Activated naive CD8-positive, alpha-beta T cell treated with anti-CD3 and anti-CD28 coated beads for 36 hours (primary cell): ENCODE data around the gene MYH14. TPM values are rescaled to one million over a fixed set of nuclear protein-coding genes. Genes with fewer than 3 reads are reported as not detected.
"Not testable (repeated sequence)": the region's sequence is repeated elsewhere in the genome, so short reads cannot be mapped to it uniquely, and the experiment has no call there.

Source experiments
- DNase-seq: peaks from one replicate; pipeline ENCODE4 v3.0.0; 2021
- H3K27ac Mint-ChIP-seq: one replicate; pipeline ENCODE4 v1.8.0; 2022; ENCODE audit warnings: mild to moderate bottlenecking, moderate library complexity, mixed read lengths
- H3K27me3 Mint-ChIP-seq: one replicate; pipeline ENCODE4 v1.8.0; 2022; ENCODE audit warnings: mild to moderate bottlenecking, mixed read lengths
- H3K36me3 Mint-ChIP-seq: one replicate; pipeline ENCODE4 v1.8.0; 2021; ENCODE audit warnings: mild to moderate bottlenecking, mixed read lengths
- H3K4me1 Mint-ChIP-seq: one replicate; pipeline ENCODE4 v1.8.0; 2021; ENCODE audit warnings: mixed read lengths
- H3K4me3 Mint-ChIP-seq: one replicate; pipeline ENCODE4 v1.8.0; 2022; ENCODE audit warnings: mild to moderate bottlenecking, moderate library complexity, mixed read lengths
- H3K9me3 Mint-ChIP-seq: one replicate; pipeline ENCODE4 v1.8.0; 2022; ENCODE audit warnings: mixed read lengths
- total RNA-seq, 2 experiments: library from RNA; stranded (reverse); gene quantifications; one replicate each; pipeline ENCODE4 v1.2.3, GENCODE V29; 2021

The MYH14 gene
- total RNA-seq, 2 experiments from 2014 or later, result not detected

- H3K27ac Mint-ChIP-seq, H3K4me1 Mint-ChIP-seq, H3K4me3 Mint-ChIP-seq, H3K36me3 Mint-ChIP-seq, DNase-seq, H3K9me3 Mint-ChIP-seq: not testable (repeated sequence)
- peaks cover 27% of the 10 kb centered on the region for H3K27me3 Mint-ChIP-seq
Measured at GRCh38 chr19:50228153-50228552, 24.7 kb downstream of the MYH14 start.

GRCh38 chr19:50230379-50231351, 27.2 kb downstream of the MYH14 start:
- no peak overlapping the region for H3K4me3 Mint-ChIP-seq
- DNase-seq, result no peak
- H3K4me1 Mint-ChIP-seq, result no peaks in the 10 kb centered on the region
- no peaks in the 10 kb centered on the region for H3K36me3 Mint-ChIP-seq
- no peaks in the 10 kb centered on the region for H3K9me3 Mint-ChIP-seq
- no peak overlapping the region for H3K27ac Mint-ChIP-seq
- peaks cover 20% of the 10 kb centered on the region for H3K27me3 Mint-ChIP-seq

- not testable (repeated sequence) for H3K4me1 Mint-ChIP-seq, H3K36me3 Mint-ChIP-seq, H3K27ac Mint-ChIP-seq
Measured at GRCh38 chr19:50231417-50231816, 28.0 kb downstream of the MYH14 start.

GRCh38 chr19:50231821-50232220, 28.4 kb downstream of the MYH14 start:
- DNase-seq, result no peak
- Mint-ChIP-seq H3K36me3 (no peaks in the 10 kb centered on the region), H3K27ac (no peak overlapping the region), H3K4me3 (no peak overlapping the region), H3K4me1 (no peaks in the 10 kb centered on the region), H3K9me3 (no peaks in the 10 kb centered on the region), H3K27me3 (peaks cover 26% of the 10 kb centered on the region)

More at GRCh38 chr19:50231417-50231816, 28.0 kb downstream of the MYH14 start:
- H3K4me3 Mint-ChIP-seq, DNase-seq, H3K9me3 Mint-ChIP-seq: not testable (repeated sequence)
- peaks cover 25% of the 10 kb centered on the region for H3K27me3 Mint-ChIP-seq

- H3K36me3 Mint-ChIP-seq, result no peaks in the 10 kb centered on the region
- DNase-seq, result no peak
- H3K4me3 Mint-ChIP-seq, result no peak overlapping the region
- no peak overlapping the region for H3K27ac Mint-ChIP-seq
- no peaks in the 10 kb centered on the region for H3K9me3 Mint-ChIP-seq
- peaks cover 34% of the 10 kb centered on the region for H3K27me3 Mint-ChIP-seq
- H3K4me1 Mint-ChIP-seq, result no peaks in the 10 kb centered on the region
Measured at GRCh38 chr19:50232600-50232999, 29.2 kb downstream of the MYH14 start.

GRCh38 chr19:50233308-50233910, 30.0 kb downstream of the MYH14 start:
- Mint-ChIP-seq H3K27ac (no peak overlapping the region), H3K9me3 (no peaks in the 10 kb centered on the region), H3K4me3 (no peak overlapping the region), H3K4me1 (no peaks in the 10 kb centered on the region), H3K27me3 (peaks cover 37% of the 10 kb centered on the region), H3K36me3 (no peaks in the 10 kb centered on the region)
- no peak for DNase-seq

- H3K9me3 Mint-ChIP-seq, H3K27ac Mint-ChIP-seq, H3K4me3 Mint-ChIP-seq, H3K36me3 Mint-ChIP-seq, H3K4me1 Mint-ChIP-seq, DNase-seq: not testable (repeated sequence)
- H3K27me3 Mint-ChIP-seq, result peaks cover 29% of the 10 kb centered on the region
Measured at GRCh38 chr19:50237493-50237892, 34.1 kb downstream of the MYH14 start.

- H3K36me3 Mint-ChIP-seq, result no peaks in the 10 kb centered on the region
- peaks cover 26% of the 10 kb centered on the region for H3K27me3 Mint-ChIP-seq
- DNase-seq, result no peak
- no peak overlapping the region for H3K27ac Mint-ChIP-seq
- H3K4me1 Mint-ChIP-seq, result no peaks in the 10 kb centered on the region
- no peak overlapping the region for H3K4me3 Mint-ChIP-seq
- H3K9me3 Mint-ChIP-seq, result peaks cover 3% of the 10 kb centered on the region
Measured at GRCh38 chr19:50238043-50238442, 34.6 kb downstream of the MYH14 start.

GRCh38 chr19:50239921-50240590, 36.6 kb downstream of the MYH14 start:
- Mint-ChIP-seq H3K4me1 (no peaks in the 10 kb centered on the region), H3K27ac (no peak overlapping the region), H3K9me3 (peaks cover 3% of the 10 kb centered on the region), H3K4me3 (no peak overlapping the region), H3K36me3 (no peaks in the 10 kb centered on the region), H3K27me3 (peaks cover 23% of the 10 kb centered on the region)
- no peak for DNase-seq

GRCh38 chr19:50242581-50242980, 39.2 kb downstream of the MYH14 start:
- H3K36me3 Mint-ChIP-seq, result no peaks in the 10 kb centered on the region
- DNase-seq, result no peak
- peaks cover 12% of the 10 kb centered on the region for H3K27me3 Mint-ChIP-seq
- H3K9me3 Mint-ChIP-seq, result peaks cover 3% of the 10 kb centered on the region
- no peak overlapping the region for H3K27ac Mint-ChIP-seq
- no peak overlapping the region for H3K4me3 Mint-ChIP-seq
- H3K4me1 Mint-ChIP-seq, result no peaks in the 10 kb centered on the region

- no peak overlapping the region for H3K27ac Mint-ChIP-seq
Measured at GRCh38 chr19:50244695-50245094, 41.3 kb downstream of the MYH14 start.

GRCh38 chr19:50248413-50248812, 45.0 kb downstream of the MYH14 start:
- Mint-ChIP-seq H3K4me1 (no peaks in the 10 kb centered on the region), H3K4me3 (no peak overlapping the region), H3K9me3 (peaks cover 13% of the 10 kb centered on the region), H3K27me3 (peaks cover 12% of the 10 kb centered on the region), H3K36me3 (no peaks in the 10 kb centered on the region), H3K27ac (no peak overlapping the region)
- no peak for DNase-seq

More at GRCh38 chr19:50244695-50245094, 41.3 kb downstream of the MYH14 start:
- Mint-ChIP-seq H3K4me3 (no peak overlapping the region), H3K27me3 (peaks cover 4% of the 10 kb centered on the region), H3K4me1 (no peaks in the 10 kb centered on the region), H3K36me3 (no peaks in the 10 kb centered on the region), H3K9me3 (peaks cover 3% of the 10 kb centered on the region)
- DNase-seq, result no peak

GRCh38 chr19:50248826-50249225, 45.4 kb downstream of the MYH14 start:
- no peak for DNase-seq
- H3K27ac Mint-ChIP-seq, result no peak overlapping the region

GRCh38 chr19:50249636-50250035, 46.2 kb downstream of the MYH14 start:
- peaks cover 17% of the 10 kb centered on the region for H3K9me3 Mint-ChIP-seq
- H3K27me3 Mint-ChIP-seq, result peaks cover 18% of the 10 kb centered on the region
- no peak for DNase-seq
- no peak overlapping the region for H3K4me3 Mint-ChIP-seq
- H3K27ac Mint-ChIP-seq, result no peak overlapping the region
- H3K36me3 Mint-ChIP-seq, result no peaks in the 10 kb centered on the region
- H3K4me1 Mint-ChIP-seq, result no peaks in the 10 kb centered on the region

More at GRCh38 chr19:50248826-50249225, 45.4 kb downstream of the MYH14 start:
- peaks cover 13% of the 10 kb centered on the region for H3K9me3 Mint-ChIP-seq
- H3K27me3 Mint-ChIP-seq, result peaks cover 12% of the 10 kb centered on the region
- no peaks in the 10 kb centered on the region for H3K36me3 Mint-ChIP-seq
- H3K4me1 Mint-ChIP-seq, result no peaks in the 10 kb centered on the region
- H3K4me3 Mint-ChIP-seq, result no peak overlapping the region

- no peak overlapping the region for H3K4me3 Mint-ChIP-seq
- H3K27ac Mint-ChIP-seq, result no peak overlapping the region
- H3K27me3 Mint-ChIP-seq, result peaks cover 24% of the 10 kb centered on the region
- H3K36me3 Mint-ChIP-seq, result no peaks in the 10 kb centered on the region
- no peaks in the 10 kb centered on the region for H3K4me1 Mint-ChIP-seq
- DNase-seq, result no peak
- H3K9me3 Mint-ChIP-seq, result peaks cover 18% of the 10 kb centered on the region
Measured at GRCh38 chr19:50250450-50251136, 47.2 kb downstream of the MYH14 start.
